Suprapubic skin (tissue), 4 donors: ENCODE results near the gene FAM170B. TPM values are rescaled to one million over a fixed set of nuclear protein-coding genes. Genes with fewer than 3 reads are reported as not detected.

Experiments
- DNase-seq, 2 donors: peaks; one replicate each; pipeline ENCODE4 v3.0.0-alpha.2; 2019; ENCODE audit warnings: low spot score in 2 of 2
- H3K27ac ChIP-seq: fragments of 200-600 bp; sonication (generic); one replicate; pipeline ENCODE4 v1.5.1; 2019
- H3K27me3 ChIP-seq: fragments of 200-600 bp; sonication (generic); one replicate; pipeline ENCODE4 v1.5.1; 2019
- H3K36me3 ChIP-seq: fragments of 200-600 bp; sonication (generic); one replicate; pipeline ENCODE4 v1.5.1; 2019
- H3K4me1 ChIP-seq: fragments of 200-600 bp; sonication (generic); one replicate; pipeline ENCODE4 v1.5.1; 2019
- H3K4me3 ChIP-seq: fragments of 200-600 bp; sonication (generic); one replicate; pipeline ENCODE4 v1.5.1; 2019; ENCODE audit warnings: mild to moderate bottlenecking
- H3K9me3 ChIP-seq: fragments of 200-600 bp; sonication (generic); one replicate; pipeline ENCODE4 v1.5.1; 2019
- CTCF ChIP-seq, 2 donors: fragments of 200-600 bp in 1 of 2; fragments of 450-650 bp in 1 of 2; sonication (generic) in 1 of 2; IDR thresholded peaks; one replicate each; pipeline ENCODE4 v1.5.1; 2016 to 2019; ENCODE audit warnings: antibody characterized with exemption in 2 of 2, mild to moderate bottlenecking in 1 of 2, moderate library complexity in 1 of 2
- EP300 ChIP-seq: sonication (generic); formaldehyde crosslinking; IDR thresholded peaks from one replicate; pipeline ENCODE4 v1.6.1; 2017; ENCODE audit warnings: antibody characterized with exemption
- POLR2A ChIP-seq, 2 donors: fragments of 450-650 bp; IDR thresholded peaks; one replicate each; pipeline ENCODE4 v1.6.1; 2017; ENCODE audit warnings: antibody characterized with exemption in 2 of 2, mild to moderate bottlenecking in 2 of 2, moderate library complexity in 2 of 2
- POLR2AphosphoS5 ChIP-seq, 3 donors: sonication (generic); formaldehyde crosslinking; IDR thresholded peaks; one replicate each; pipeline ENCODE4 v1.6.1; 2017; ENCODE audit warnings: antibody characterized with exemption in 3 of 3
- WGBS: methylation state at CpG from one replicate; pipeline ENCODE4 v1.1.5; 2018; 5-methylcytosine and 5-hydroxymethylcytosine counted together
- total RNA-seq, 4 donors: library from RNA; depleted of rRNA; stranded (reverse); fragments of >200 nt; gene quantifications; one replicate each; pipeline ENCODE4 v1.1.0, GENCODE V29; 2016

The FAM170B gene
- total RNA-seq, 4 donors from 2014 or later: not detected

- H3K27me3 ChIP-seq: no peaks in the 10 kb centered on the region
- no peaks in the 10 kb centered on the region for H3K9me3 ChIP-seq
- H3K27ac ChIP-seq: no peak overlapping the region
- TF ChIP-seq POLR2A (IDR thresholded peaks at IDR 0.05) (no peak), CTCF (IDR thresholded peaks at IDR 0.05) (no peak), EP300 (no peak)
- H3K36me3 ChIP-seq: no peaks in the 10 kb centered on the region
- H3K4me3 ChIP-seq: no peak overlapping the region
- WGBS: 84% methylated on average over 9 of the region's 12 CpGs
- H3K4me1 ChIP-seq: peaks cover 3% of the 10 kb centered on the region
- peak in 1 of 2 donors; percentile 58 for DNase-seq
These were observed 33.8 kb upstream of the FAM170B start for GRCh38 chr10:49167425-49168170.

DNA sequence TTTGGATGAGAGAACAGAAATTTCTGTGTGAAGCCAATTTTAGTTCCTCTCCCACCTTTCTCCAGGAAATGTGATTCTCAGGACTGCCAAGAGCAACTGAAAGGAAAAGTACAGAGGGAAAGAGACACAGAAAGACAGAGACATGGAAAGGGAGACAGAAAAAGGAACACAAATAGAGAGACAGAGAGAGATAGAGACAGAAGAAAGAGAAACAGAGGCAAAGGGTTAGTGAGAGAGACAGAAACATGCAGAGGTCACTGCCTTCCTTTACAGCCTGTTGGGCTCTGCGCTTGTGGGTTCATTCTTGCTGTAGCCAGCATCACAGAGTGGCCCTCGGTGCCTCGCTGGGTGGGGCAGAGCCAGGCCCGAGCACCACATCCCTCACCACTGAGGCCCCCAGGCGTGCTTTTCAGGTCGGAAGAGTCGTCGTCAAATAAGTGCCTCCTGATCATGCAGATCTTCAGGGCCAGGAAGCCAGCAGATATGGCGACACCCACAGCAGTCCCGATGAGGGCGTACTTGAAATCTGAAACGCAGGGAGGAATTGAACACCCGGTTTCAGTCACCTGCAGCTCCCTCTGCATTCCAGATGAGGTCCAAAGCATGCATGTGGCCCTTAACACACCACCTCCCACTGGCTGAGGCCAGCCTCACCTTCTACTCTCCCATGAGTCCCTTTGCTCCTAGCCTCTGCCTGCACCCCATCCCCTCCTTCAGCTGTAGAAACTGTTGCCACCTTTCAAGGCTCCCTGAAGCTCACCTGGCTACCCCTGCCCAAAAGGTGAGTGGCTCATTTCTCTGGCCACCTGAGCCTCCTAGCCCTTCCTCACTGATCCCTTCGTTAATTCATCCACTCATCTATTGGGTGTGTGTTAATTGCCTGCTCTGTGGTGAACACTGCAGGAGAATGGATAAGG lies 32.9 kb upstream of the FAM170B start:
- Histone ChIP-seq H3K4me3 (no peak overlapping the region), H3K27ac (no peak overlapping the region), H3K9me3 (no peaks in the 10 kb centered on the region), H3K27me3 (no peaks in the 10 kb centered on the region), H3K4me1 (peaks cover 3% of the 10 kb centered on the region), H3K36me3 (no peaks in the 10 kb centered on the region)
- no peak for DNase-seq
- WGBS: 76% methylated on average over 12 of the region's 14 CpGs
- no peak for TF ChIP-seq POLR2A (IDR thresholded peaks at IDR 0.05)
- TF ChIP-seq POLR2AphosphoS5 (IDR thresholded peaks at IDR 0.05): no peak
- TF ChIP-seq EP300: no peak
- no peak for TF ChIP-seq CTCF (IDR thresholded peaks at IDR 0.05)

- Histone ChIP-seq H3K4me3 (no peak overlapping the region), H3K36me3 (no peaks in the 10 kb centered on the region), H3K27ac (no peak overlapping the region), H3K9me3 (no peaks in the 10 kb centered on the region), H3K4me1 (peaks cover 3% of the 10 kb centered on the region), H3K27me3 (no peaks in the 10 kb centered on the region)
- no peak for DNase-seq
- WGBS: 92% methylated on average over 14 of the region's 14 CpGs
- no peak for TF ChIP-seq POLR2AphosphoS5 (IDR thresholded peaks at IDR 0.05)
- TF ChIP-seq EP300: no peak
- TF ChIP-seq POLR2A (IDR thresholded peaks at IDR 0.05): no peak
- TF ChIP-seq CTCF (IDR thresholded peaks at IDR 0.05): no peak
These were observed 32.1 kb upstream of the FAM170B start for GRCh38 chr10:49165821-49166483.

- no peaks in the 10 kb centered on the region for H3K36me3 ChIP-seq
- H3K27ac ChIP-seq: no peak overlapping the region
- WGBS: 92% methylated on average over 7 of the region's 7 CpGs
- peaks cover 3% of the 10 kb centered on the region for H3K4me1 ChIP-seq
- no peak for TF ChIP-seq EP300
- TF ChIP-seq POLR2AphosphoS5 (IDR thresholded peaks at IDR 0.05): no peak
- TF ChIP-seq POLR2A (IDR thresholded peaks at IDR 0.05): no peak
- no peak for TF ChIP-seq CTCF (IDR thresholded peaks at IDR 0.05)
- H3K4me3 ChIP-seq: no peak overlapping the region
- H3K27me3 ChIP-seq: no peaks in the 10 kb centered on the region
- no peak for DNase-seq
- no peaks in the 10 kb centered on the region for H3K9me3 ChIP-seq
These were observed 31.4 kb upstream of the FAM170B start for GRCh38 chr10:49165259-49165658.
